NB4 (cell line): ENCODE results near the gene MAPK4.
"Not testable (repeated sequence)": the region's sequence is repeated elsewhere in the genome, so short reads cannot be mapped to it uniquely, and the experiment has no call there.

Source experiments
- DNase-seq: peaks from one replicate; pipeline ENCODE4 v3.0.0; 2010; ENCODE audit warnings: low read depth
- H3K4me3 ChIP-seq: one replicate; pipeline ENCODE4 v1.5.1; 2011; ENCODE audit warnings: mild to moderate bottlenecking, low read depth, low read length, moderate library complexity
- MYC ChIP-seq: IDR thresholded peaks from 2 replicates; pipeline ENCODE4 v1.6.1; 2011; ENCODE audit warnings: low read depth, low read length
- POLR2A ChIP-seq: IDR thresholded peaks from 2 replicates; pipeline ENCODE4 v1.6.1; 2011; ENCODE audit warnings: mild to moderate bottlenecking; ENCODE audit not compliant: insufficient read length; ENCODE audit errors: extremely low read depth
- TF ChIP-seq, protein P1 (sequence below): IDR thresholded peaks from 2 replicates; pipeline ENCODE4 v1.6.1; 2011; ENCODE audit warnings: low read depth, low read length
- TF ChIP-seq, protein P2 (sequence below): IDR thresholded peaks from one replicate; pipeline ENCODE4 v1.5.1; 2012; ENCODE audit warnings: low read depth, low read length

Gene MAPK4

GRCh38 chr18:50562686-50563085 lies 2.8 kb downstream of the MAPK4 start:
- TF ChIP-seq MYC (no peak), POLR2A (no peak)
- TF ChIP-seq, protein P1, sequence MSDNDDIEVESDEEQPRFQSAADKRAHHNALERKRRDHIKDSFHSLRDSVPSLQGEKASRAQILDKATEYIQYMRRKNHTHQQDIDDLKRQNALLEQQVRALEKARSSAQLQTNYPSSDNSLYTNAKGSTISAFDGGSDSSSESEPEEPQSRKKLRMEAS, result no peak
- TF ChIP-seq, protein P2, sequence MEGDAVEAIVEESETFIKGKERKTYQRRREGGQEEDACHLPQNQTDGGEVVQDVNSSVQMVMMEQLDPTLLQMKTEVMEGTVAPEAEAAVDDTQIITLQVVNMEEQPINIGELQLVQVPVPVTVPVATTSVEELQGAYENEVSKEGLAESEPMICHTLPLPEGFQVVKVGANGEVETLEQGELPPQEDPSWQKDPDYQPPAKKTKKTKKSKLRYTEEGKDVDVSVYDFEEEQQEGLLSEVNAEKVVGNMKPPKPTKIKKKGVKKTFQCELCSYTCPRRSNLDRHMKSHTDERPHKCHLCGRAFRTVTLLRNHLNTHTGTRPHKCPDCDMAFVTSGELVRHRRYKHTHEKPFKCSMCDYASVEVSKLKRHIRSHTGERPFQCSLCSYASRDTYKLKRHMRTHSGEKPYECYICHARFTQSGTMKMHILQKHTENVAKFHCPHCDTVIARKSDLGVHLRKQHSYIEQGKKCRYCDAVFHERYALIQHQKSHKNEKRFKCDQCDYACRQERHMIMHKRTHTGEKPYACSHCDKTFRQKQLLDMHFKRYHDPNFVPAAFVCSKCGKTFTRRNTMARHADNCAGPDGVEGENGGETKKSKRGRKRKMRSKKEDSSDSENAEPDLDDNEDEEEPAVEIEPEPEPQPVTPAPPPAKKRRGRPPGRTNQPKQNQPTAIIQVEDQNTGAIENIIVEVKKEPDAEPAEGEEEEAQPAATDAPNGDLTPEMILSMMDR, result no peak
- H3K4me3 ChIP-seq, result no peak overlapping the region
- no peak for DNase-seq

DNA sequence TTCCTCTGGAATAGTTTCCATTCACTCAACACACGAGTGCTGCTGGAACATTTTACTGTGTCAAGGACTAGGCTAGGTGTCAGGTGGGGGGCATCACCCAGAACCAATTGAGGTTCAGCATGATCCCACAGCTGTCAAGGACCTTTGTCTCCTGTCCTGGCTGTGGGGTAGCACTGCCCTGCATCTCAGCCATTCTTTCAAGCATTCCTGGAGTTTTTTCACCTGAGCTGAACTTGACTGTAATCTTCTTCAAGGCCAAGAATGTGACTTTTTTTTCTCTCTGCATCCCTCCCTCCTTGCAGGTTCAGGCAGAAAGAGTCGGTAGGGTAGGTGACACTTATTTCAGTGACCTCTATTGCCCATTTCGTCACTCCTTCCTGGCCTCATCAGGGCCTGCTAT lies 3.5 kb downstream of the MAPK4 start:
- H3K4me3 ChIP-seq, result no peak overlapping the region
- no peak for DNase-seq
- TF ChIP-seq, protein P1, result no peak
- TF ChIP-seq, protein P2, result no peak
- TF ChIP-seq MYC, result no peak
- TF ChIP-seq POLR2A, result no peak

DNA sequence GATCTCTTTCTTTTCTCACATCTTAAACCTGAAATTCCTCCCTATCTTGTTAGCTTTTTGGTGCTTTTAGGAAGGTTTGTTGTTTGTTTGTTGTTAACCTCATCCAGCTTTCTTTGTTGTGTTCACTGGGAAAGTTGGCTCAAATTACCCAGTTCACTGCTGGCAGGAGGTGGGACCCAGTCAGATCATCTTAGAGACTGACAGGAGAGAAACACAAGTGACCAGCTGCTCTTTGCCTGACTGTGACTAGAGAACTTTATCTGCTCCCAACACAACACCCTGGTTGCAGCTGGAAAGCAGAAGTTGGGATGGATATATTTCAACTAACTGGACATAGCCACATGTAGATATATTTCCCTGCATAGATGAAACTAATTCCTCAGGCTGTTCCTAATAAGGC lies 10.0 kb downstream of the MAPK4 start:
- DNase-seq, result no peak
- H3K4me3 ChIP-seq, result no peak overlapping the region
- TF ChIP-seq, protein P1, result no peak
- TF ChIP-seq, protein P2, result no peak

- TF ChIP-seq, protein P2, result no peak
- TF ChIP-seq POLR2A (no peak), MYC (no peak)
- TF ChIP-seq, protein P1, result no peak
- DNase-seq, result no peak
- no peak overlapping the region for H3K4me3 ChIP-seq
Observed at GRCh38 chr18:50571606-50572005, 11.7 kb downstream of the MAPK4 start.

DNA sequence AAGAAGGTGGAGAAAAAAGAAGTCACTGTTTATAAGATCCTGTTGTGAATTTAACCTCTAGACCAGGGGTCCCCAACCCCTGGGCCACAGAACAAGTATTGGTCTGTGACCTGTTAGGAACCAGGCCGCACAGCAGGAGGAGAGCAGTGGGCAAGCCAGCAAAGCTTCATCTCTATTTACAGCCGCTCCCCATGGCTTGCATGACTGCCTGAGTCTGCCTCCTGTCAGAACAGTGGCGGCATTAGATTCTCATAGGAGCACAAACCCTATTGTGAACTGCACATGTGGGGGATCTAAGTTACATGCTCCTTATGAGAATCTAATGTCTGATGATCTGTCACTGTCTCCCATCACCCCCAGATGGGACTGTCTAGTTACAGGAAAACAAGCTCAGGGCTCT lies 13.3 kb downstream of the MAPK4 start:
- H3K4me3 ChIP-seq, DNase-seq: not testable (repeated sequence)

DNA sequence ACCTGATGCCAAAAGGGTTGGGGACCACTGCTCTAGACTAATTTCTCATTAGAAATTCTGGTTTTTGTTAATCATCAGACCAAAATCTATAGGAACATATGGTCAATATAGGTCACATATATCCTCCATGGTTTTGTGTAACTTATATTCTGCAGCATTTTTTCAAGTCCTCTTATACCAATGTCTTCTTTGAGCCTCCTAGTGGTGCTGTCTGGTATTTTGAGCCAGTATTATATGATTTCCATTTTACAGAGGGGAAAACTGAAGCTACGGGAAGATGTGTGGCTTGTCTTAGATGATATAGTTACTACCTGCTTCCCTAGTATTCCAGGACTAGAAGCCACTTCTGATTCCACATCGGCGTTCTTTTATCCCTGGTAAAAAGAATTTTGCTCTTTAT lies 13.8 kb downstream of the MAPK4 start:
- DNase-seq, result peak; percentile 8
- TF ChIP-seq POLR2A, result no peak
- TF ChIP-seq, protein P2, result peak; percentile 19
- H3K4me3 ChIP-seq, result no peak overlapping the region
